Measurements from ENCODE around the gene FXR1. TPM values are rescaled to one million over a fixed set of nuclear protein-coding genes. Genes with fewer than 3 reads are reported as not detected.
"Not testable (repeated sequence)": the region's sequence is repeated elsewhere in the genome, so short reads cannot be mapped to it uniquely, and the experiment has no call there.

FXR1 gene
- total RNA-seq, 1 experiment from 2014 or later, result 126 TPM

DNA sequence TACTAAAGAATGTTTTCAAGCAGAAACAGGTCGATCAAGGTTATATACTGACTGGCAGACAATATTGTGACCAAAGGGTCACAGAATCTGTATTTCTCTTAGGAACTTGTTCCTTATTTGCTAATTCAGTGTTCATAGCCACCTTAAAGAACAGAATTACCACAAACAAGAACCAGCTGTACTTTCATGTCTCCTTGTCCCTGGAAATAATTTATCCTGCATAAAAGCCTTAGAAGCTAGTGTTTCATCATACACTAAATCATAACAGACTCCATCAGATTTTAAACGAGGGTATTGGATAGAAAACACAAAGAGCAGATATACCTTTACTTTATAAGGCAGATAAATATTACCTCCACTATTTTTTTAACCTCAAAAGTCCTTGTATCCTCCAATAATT is 70.7 kb downstream of the FXR1 start:
- H3K36me3 Mint-ChIP-seq (ENCODE audit: insufficient read depth, unreplicated experiment), result peaks cover 14% of the 10 kb centered on the region
- no peaks in the 10 kb centered on the region; the same call in 1 of the 2 replicates for H3K36me3 ChIP-seq (ENCODE audit: control insufficient read depth, insufficient read depth, low read length)
- H3K4me1 ChIP-seq, result peaks cover 4% of the 10 kb centered on the region; the same call in 1 of the 2 replicates
- no peak overlapping the region for H3K4me3 ChIP-seq (ENCODE audit: low read depth, low read length)
- ChIA-PET POLR2A (no interaction called here), CTCF (no interaction called here)
- no TSS peak for BruUV-seq (replicated peaks)
- H3K27ac Mint-ChIP-seq (ENCODE audit: unreplicated experiment), result no peak overlapping the region
- no peak overlapping the region for H3K4me3 Mint-ChIP-seq (ENCODE audit: unreplicated experiment)
- TF ChIP-seq, protein P1, sequence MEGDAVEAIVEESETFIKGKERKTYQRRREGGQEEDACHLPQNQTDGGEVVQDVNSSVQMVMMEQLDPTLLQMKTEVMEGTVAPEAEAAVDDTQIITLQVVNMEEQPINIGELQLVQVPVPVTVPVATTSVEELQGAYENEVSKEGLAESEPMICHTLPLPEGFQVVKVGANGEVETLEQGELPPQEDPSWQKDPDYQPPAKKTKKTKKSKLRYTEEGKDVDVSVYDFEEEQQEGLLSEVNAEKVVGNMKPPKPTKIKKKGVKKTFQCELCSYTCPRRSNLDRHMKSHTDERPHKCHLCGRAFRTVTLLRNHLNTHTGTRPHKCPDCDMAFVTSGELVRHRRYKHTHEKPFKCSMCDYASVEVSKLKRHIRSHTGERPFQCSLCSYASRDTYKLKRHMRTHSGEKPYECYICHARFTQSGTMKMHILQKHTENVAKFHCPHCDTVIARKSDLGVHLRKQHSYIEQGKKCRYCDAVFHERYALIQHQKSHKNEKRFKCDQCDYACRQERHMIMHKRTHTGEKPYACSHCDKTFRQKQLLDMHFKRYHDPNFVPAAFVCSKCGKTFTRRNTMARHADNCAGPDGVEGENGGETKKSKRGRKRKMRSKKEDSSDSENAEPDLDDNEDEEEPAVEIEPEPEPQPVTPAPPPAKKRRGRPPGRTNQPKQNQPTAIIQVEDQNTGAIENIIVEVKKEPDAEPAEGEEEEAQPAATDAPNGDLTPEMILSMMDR (IDR thresholded peaks at IDR 0.05; ENCODE audit: insufficient read depth in 1 of 2, low read depth in 1 of 2, low read length in 1 of 2, severe bottlenecking in 1 of 2, unreplicated experiment in 1 of 2), result no peak
- intact Hi-C loops (cut with micrococcal nuclease; ENCODE audit: unreplicated experiment), result loop anchor here (10.0 kb wide), 1 partner anchor 178 kb away; no protein-coding TSS in a partner anchor
- DNase-seq, result no peak
- no peaks in the 10 kb centered on the region for H3K27me3 ChIP-seq (replicated peaks; ENCODE audit: control insufficient read depth, insufficient read depth, low read length)
- no peaks in the 10 kb centered on the region for H3K4me1 Mint-ChIP-seq (ENCODE audit: low read depth, unreplicated experiment)
- H3K27me3 Mint-ChIP-seq (ENCODE audit: insufficient read depth, unreplicated experiment), result no peaks in the 10 kb centered on the region
- no peaks in the 10 kb centered on the region for H3K9me3 Mint-ChIP-seq (ENCODE audit: unreplicated experiment)
- no peaks in the 10 kb centered on the region for H3K9me3 ChIP-seq

DNA sequence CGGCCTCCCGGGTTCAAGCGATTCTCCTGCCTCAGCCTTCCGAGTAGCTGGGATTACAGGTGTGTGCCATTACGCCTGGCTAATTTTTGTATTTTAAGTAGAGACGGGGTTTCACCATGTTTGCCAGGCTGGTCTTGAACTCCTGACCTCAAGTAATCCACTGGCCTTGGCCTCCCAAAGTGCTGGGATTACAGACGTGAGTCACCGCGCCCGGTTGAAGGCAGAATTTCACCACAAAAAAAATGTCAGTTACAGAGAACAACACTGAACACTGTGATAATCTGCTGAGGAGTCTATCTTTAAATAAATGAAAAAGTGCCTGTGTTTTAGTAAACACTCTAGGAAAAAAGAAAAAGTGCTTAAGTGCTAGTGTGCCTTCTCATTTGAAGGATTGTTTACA is 73.9 kb downstream of the FXR1 start:
- H3K36me3 ChIP-seq (ENCODE audit: control insufficient read depth, insufficient read depth, low read length); POLR2A ChIA-PET; BruUV-seq (replicated peaks); H3K4me3 ChIP-seq (ENCODE audit: low read depth, low read length); H3K9me3 Mint-ChIP-seq (ENCODE audit: unreplicated experiment); H3K4me3 Mint-ChIP-seq (ENCODE audit: unreplicated experiment); CTCF ChIA-PET; H3K27ac Mint-ChIP-seq (ENCODE audit: unreplicated experiment); DNase-seq; H3K4me1 Mint-ChIP-seq (ENCODE audit: low read depth, unreplicated experiment); H3K27me3 Mint-ChIP-seq (ENCODE audit: insufficient read depth, unreplicated experiment); H3K4me1 ChIP-seq; H3K27me3 ChIP-seq (replicated peaks; ENCODE audit: control insufficient read depth, insufficient read depth, low read length); H3K9me3 ChIP-seq: not testable (repeated sequence)
- peaks cover 22% of the 10 kb centered on the region for H3K36me3 Mint-ChIP-seq (ENCODE audit: insufficient read depth, unreplicated experiment)
- intact Hi-C loops (cut with micrococcal nuclease; ENCODE audit: unreplicated experiment), result loop anchor here (10.0 kb wide), 1 partner anchor 182 kb away; no protein-coding TSS in a partner anchor

DNA sequence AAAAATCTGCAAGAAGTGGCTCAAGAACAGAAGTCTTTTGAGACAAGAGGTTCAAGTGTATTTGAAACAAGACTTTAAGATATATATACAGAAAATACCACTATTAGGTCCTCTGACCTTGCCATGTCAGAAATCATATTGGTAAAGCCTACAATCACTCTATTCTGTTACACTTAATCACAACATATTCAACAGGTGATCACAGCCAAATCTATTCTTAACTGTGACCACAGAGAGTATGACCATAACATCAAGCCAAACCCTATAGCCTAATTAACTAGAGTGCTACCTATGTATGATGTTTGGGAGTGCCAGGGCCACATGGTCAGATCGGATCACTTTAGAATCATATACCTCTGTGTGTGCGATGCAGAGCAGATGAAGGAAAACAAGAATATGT is 74.9 kb downstream of the FXR1 start:
- H3K4me3 Mint-ChIP-seq (ENCODE audit: unreplicated experiment), result no peak overlapping the region
- H3K27ac Mint-ChIP-seq (ENCODE audit: unreplicated experiment), result no peak overlapping the region
- H3K27me3 Mint-ChIP-seq (ENCODE audit: insufficient read depth, unreplicated experiment), result no peaks in the 10 kb centered on the region
- no peaks in the 10 kb centered on the region for H3K9me3 Mint-ChIP-seq (ENCODE audit: unreplicated experiment)
- H3K4me1 ChIP-seq, result no peaks in the 10 kb centered on the region; the same call in 1 of the 2 replicates
- H3K4me3 ChIP-seq (ENCODE audit: low read depth, low read length), result no peak overlapping the region
- H3K27me3 ChIP-seq (replicated peaks; ENCODE audit: control insufficient read depth, insufficient read depth, low read length), result no peaks in the 10 kb centered on the region
- H3K36me3 Mint-ChIP-seq (ENCODE audit: insufficient read depth, unreplicated experiment), result peaks cover 22% of the 10 kb centered on the region
- no peaks in the 10 kb centered on the region for H3K4me1 Mint-ChIP-seq (ENCODE audit: low read depth, unreplicated experiment)
- no TSS peak for BruUV-seq (replicated peaks)
- no peak for DNase-seq
- H3K36me3 ChIP-seq (ENCODE audit: control insufficient read depth, insufficient read depth, low read length), result no peaks in the 10 kb centered on the region; the same call in 1 of the 2 replicates
- POLR2A ChIA-PET, result no interaction called here
- intact Hi-C loops (cut with micrococcal nuclease; ENCODE audit: unreplicated experiment), result loop anchor here (10.0 kb wide), 1 partner anchor 183 kb away; no protein-coding TSS in a partner anchor
- no peaks in the 10 kb centered on the region for H3K9me3 ChIP-seq
- TF ChIP-seq, protein P1 (IDR thresholded peaks at IDR 0.05; ENCODE audit: insufficient read depth in 1 of 2, low read depth in 1 of 2, low read length in 1 of 2, severe bottlenecking in 1 of 2, unreplicated experiment in 1 of 2), result no peak
- CTCF ChIA-PET, result no interaction called here
